PC-3 (cell line): ENCODE data around the gene PSMB7. TPM values are rescaled to one million over a fixed set of nuclear protein-coding genes. Genes with fewer than 3 reads are reported as not detected.

ENCODE experiments used
- ATAC-seq: fragments of 200-7000 bp; cut with Tn5 transposase; 2 replicates; pipeline ENCODE4 v1.9.1; 2020; ENCODE audit warnings: mild to moderate bottlenecking, moderate library complexity
- BruUV-seq: library from RNA; stranded (reverse); fragments of 400-500 nt; replicated peaks from 2 replicates; lab custom pipeline; 2021; lab: Mats Ljungman, UMichigan
- CTCF ChIA-PET: fragments of 300-600 bp; sonication (Branson Sonifier 250); formaldehyde crosslinking; loops from one replicate; lab custom pipeline; 2022; ENCODE audit warnings: antibody characterized with exemption; lab: Charles Lee
- POLR2A ChIA-PET: fragments of 300-600 bp; sonication (Branson Sonifier 250); formaldehyde crosslinking; loops from one replicate; lab custom pipeline; 2022; ENCODE audit warnings: antibody characterized with exemption; ENCODE audit not compliant: unreplicated experiment; lab: Charles Lee
- DNase-seq: peaks from one replicate; pipeline ENCODE4 v3.0.0-alpha.2; 2015
- H2AFZ ChIP-seq: fragments of 300-600 bp; sonication (generic); 2 replicates; pipeline ENCODE4 v1.6.0; 2016; ENCODE audit warnings: antibody characterized with exemption, low read length
- H3F3A ChIP-seq: fragments of 300-600 bp; sonication (generic); one replicate; pipeline ENCODE4 v1.6.0; 2017; ENCODE audit warnings: antibody characterized with exemption, low read length, control low read depth, mild to moderate bottlenecking; ENCODE audit not compliant: unreplicated experiment
- H3K27ac ChIP-seq: fragments of 300-600 bp; sonication (generic); 2 replicates; pipeline ENCODE4 v1.5.1; 2016; ENCODE audit warnings: mild to moderate bottlenecking, low read length
- H3K27me3 ChIP-seq: fragments of 300-600 bp; sonication (generic); 2 replicates; pipeline ENCODE4 v1.6.1; 2016; ENCODE audit warnings: low read length, mixed read lengths
- H3K36me3 ChIP-seq: fragments of 300-600 bp; sonication (generic); 2 replicates; pipeline ENCODE4 v1.6.1; 2016; ENCODE audit warnings: low read depth, mixed run types, low read length, mixed read lengths
- H3K4me1 ChIP-seq: fragments of 300-600 bp; sonication (generic); 2 replicates; pipeline ENCODE4 v1.5.1; 2016; ENCODE audit warnings: low read length; ENCODE audit not compliant: insufficient read depth
- H3K4me2 ChIP-seq: fragments of 300-600 bp; sonication (generic); 2 replicates; pipeline ENCODE4 v1.6.0; 2016; ENCODE audit warnings: low read length
- H3K4me3 ChIP-seq: fragments of 300-600 bp; sonication (generic); 2 replicates; pipeline ENCODE4 v1.5.1; 2016; ENCODE audit warnings: mild to moderate bottlenecking, low read length, mixed read lengths
- H3K79me2 ChIP-seq: fragments of 300-600 bp; sonication (generic); 2 replicates; pipeline ENCODE4 v1.6.1; 2017; ENCODE audit warnings: low read length, mixed read lengths
- H3K9ac ChIP-seq: fragments of 300-600 bp; sonication (generic); 2 replicates; pipeline ENCODE4 v1.6.0; 2016; ENCODE audit warnings: mild to moderate bottlenecking, low read length
- H3K9me2 ChIP-seq: fragments of 300-600 bp; sonication (generic); replicated peaks from 2 replicates; pipeline ENCODE4 v1.6.1; 2016; ENCODE audit warnings: mixed run types, low read length, mixed read lengths
- H3K9me3 ChIP-seq: fragments of 300-600 bp; sonication (generic); 2 replicates; pipeline ENCODE4 v1.6.1; 2016; ENCODE audit warnings: low read length, mixed read lengths
- H4K20me1 ChIP-seq: fragments of 300-600 bp; sonication (generic); 2 replicates; pipeline ENCODE4 v1.6.1; 2016; ENCODE audit warnings: low read length, mixed read lengths
- EZH2 ChIP-seq: fragments of 300-600 bp; sonication (generic); IDR thresholded peaks from one replicate; pipeline ENCODE4 v1.6.1; 2017; ENCODE audit warnings: antibody characterized with exemption, mild to moderate bottlenecking, low read length; ENCODE audit not compliant: unreplicated experiment
- EZH2phosphoT487 ChIP-seq: fragments of 300-600 bp; sonication (generic); IDR thresholded peaks from 2 replicates; pipeline ENCODE4 v1.6.1; 2018; ENCODE audit warnings: mild to moderate bottlenecking, antibody characterized with exemption, low read length, borderline replicate concordance
- intact Hi-C: fragments of 100-400 bp; cut with micrococcal nuclease; formaldehyde crosslinking; loops from 2 replicates; pipeline ENCODE4 v1.9.0; 2023
- total RNA-seq: library from RNA; depleted of rRNA; stranded (reverse); fragments of >200 nt; gene quantifications from 2 replicates; pipeline ENCODE4 v1.2.3, GENCODE V29; 2014
- TF ChIP-seq, protein P1 (sequence below): fragments of 300-600 bp; sonication (generic); conservative IDR thresholded peaks from 2 replicates; pipeline ENCODE4 v1.5.1; 2017; ENCODE audit warnings: antibody characterized with exemption, low read depth, mild to moderate bottlenecking, low read length

Gene PSMB7
- total RNA-seq, 1 experiment from 2014 or later: 372 TPM

DNA sequence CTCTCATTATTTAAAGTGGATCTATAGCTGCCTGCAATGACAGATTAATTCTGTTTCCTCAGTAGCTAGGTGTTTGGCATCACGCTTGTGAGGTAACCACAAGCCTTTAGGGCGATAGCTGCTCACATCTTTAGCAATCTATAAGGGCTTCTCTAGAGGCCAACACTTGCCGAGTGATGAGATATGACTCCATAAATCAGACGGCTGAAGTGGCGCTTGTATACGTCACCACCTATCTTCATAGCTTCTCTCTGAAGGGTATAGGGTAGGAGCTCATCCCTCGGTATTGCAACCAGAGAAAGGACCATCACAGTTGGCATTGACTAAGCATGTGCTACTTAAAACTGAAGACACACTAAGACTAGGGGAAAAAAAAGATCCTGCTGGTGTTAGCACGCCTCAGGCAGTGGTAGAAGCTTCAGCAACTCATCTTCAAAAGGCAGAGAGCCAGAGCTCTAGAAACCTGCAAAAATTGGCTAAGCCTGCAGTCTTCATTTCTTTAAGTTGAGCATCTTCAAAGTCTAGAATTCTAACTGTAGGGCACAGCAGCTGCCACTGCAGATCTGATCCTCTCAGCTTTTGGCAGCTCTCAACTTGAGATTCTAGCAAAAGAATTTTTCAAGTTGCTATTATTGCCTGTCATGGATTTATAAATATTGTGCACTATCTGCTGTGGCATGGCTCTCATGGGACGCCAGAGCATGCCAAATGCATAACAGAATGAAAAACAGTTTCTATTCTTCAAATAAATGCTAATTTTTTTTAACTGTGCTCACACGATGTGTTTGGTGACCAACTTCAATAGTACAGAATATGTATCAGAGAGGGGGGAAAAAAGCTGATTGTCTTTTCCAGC lies 37.5 kb downstream of the PSMB7 start:
- ChIA-PET POLR2A (no interaction called here), CTCF (no interaction called here)
- no peak overlapping the region for H3K4me2 ChIP-seq
- H3K27me3 ChIP-seq: no peaks in the 10 kb centered on the region
- no peak for TF ChIP-seq EZH2phosphoT487
- no peak for TF ChIP-seq EZH2
- TF ChIP-seq, protein P1, sequence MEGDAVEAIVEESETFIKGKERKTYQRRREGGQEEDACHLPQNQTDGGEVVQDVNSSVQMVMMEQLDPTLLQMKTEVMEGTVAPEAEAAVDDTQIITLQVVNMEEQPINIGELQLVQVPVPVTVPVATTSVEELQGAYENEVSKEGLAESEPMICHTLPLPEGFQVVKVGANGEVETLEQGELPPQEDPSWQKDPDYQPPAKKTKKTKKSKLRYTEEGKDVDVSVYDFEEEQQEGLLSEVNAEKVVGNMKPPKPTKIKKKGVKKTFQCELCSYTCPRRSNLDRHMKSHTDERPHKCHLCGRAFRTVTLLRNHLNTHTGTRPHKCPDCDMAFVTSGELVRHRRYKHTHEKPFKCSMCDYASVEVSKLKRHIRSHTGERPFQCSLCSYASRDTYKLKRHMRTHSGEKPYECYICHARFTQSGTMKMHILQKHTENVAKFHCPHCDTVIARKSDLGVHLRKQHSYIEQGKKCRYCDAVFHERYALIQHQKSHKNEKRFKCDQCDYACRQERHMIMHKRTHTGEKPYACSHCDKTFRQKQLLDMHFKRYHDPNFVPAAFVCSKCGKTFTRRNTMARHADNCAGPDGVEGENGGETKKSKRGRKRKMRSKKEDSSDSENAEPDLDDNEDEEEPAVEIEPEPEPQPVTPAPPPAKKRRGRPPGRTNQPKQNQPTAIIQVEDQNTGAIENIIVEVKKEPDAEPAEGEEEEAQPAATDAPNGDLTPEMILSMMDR: no peak
- no peaks in the 10 kb centered on the region for H3F3A ChIP-seq
- peaks cover 90% of the 10 kb centered on the region for H3K79me2 ChIP-seq
- H3K9me3 ChIP-seq: no peaks in the 10 kb centered on the region
- ATAC-seq (no peak), DNase-seq (no peak)
- H3K4me1 ChIP-seq: no peaks in the 10 kb centered on the region
- H2AFZ ChIP-seq: no peak overlapping the region
- no peak overlapping the region for H3K4me3 ChIP-seq
- peaks cover 26% of the 10 kb centered on the region for H3K36me3 ChIP-seq
- no TSS peak for BruUV-seq
- no peaks in the 10 kb centered on the region for H3K9me2 ChIP-seq
- H4K20me1 ChIP-seq: peaks cover 16% of the 10 kb centered on the region; the same call in 1 of the 2 replicates
- H3K27ac ChIP-seq: no peak overlapping the region
- intact Hi-C loops: no loop called here
- no peak overlapping the region for H3K9ac ChIP-seq

DNA sequence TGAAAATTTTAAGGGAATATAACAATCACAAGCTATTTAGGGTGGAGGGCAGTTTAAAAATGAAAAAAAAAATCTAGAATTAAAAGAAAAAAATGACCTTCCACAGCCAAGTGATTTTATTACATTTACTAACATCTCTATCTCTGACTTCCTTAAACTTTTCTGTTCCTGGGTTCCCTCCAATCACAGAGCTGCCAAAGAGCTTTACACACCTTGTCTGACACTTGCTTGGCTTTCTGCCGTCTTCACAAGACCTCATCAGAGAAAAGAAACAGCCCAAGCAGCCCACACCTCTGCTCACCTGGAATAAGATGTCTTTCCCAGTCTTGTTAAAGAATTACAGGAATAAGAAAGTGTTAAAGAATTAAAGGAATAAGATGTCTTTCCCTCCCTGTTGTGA lies 38.9 kb downstream of the PSMB7 start:
- H4K20me1 ChIP-seq: peaks cover 29% of the 10 kb centered on the region; the same call in 1 of the 2 replicates
- no peak overlapping the region for H3K4me3 ChIP-seq
- no peaks in the 10 kb centered on the region for H3F3A ChIP-seq
- POLR2A ChIA-PET: no interaction called here
- no peak for ATAC-seq
- no peaks in the 10 kb centered on the region for H3K9me2 ChIP-seq
- H3K9ac ChIP-seq: no peak overlapping the region
- no peak for TF ChIP-seq EZH2phosphoT487
- TF ChIP-seq EZH2: no peak
- TF ChIP-seq, protein P1: no peak
- BruUV-seq: no TSS peak
- H3K9me3 ChIP-seq: no peaks in the 10 kb centered on the region
- CTCF ChIA-PET: no interaction called here
- intact Hi-C loops: no loop called here
- DNase-seq: no peak
- no peak overlapping the region for H3K4me2 ChIP-seq
- H3K27me3 ChIP-seq: no peaks in the 10 kb centered on the region
- H3K79me2 ChIP-seq: peaks cover 96% of the 10 kb centered on the region
- H2AFZ ChIP-seq: no peak overlapping the region
- H3K36me3 ChIP-seq: peaks cover 23% of the 10 kb centered on the region
- no peaks in the 10 kb centered on the region for H3K4me1 ChIP-seq
- H3K27ac ChIP-seq: no peak overlapping the region

DNA sequence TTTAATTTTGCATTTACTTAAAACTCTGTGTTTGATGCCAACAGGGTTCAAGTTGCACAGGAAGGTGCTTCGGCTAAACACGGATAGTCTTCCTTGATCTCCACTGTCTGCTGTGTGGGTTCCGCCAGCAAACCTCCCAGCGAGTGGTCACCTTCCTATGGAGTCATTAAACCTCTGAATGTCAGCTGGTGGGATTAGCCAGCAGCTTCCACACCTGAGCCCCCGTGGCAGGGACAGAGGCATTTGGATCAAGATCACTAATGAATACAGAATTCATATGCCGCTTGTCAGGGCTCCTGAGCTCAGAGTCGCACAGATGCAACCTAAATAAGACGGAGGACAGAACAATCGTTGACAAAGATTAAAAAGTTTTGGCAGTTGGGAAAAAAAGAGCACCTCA lies 39.5 kb downstream of the PSMB7 start:
- no peak overlapping the region for H3K4me3 ChIP-seq
- peaks cover 97% of the 10 kb centered on the region for H3K79me2 ChIP-seq
- ATAC-seq: no peak
- no peaks in the 10 kb centered on the region for H3K9me2 ChIP-seq
- POLR2A ChIA-PET: no interaction called here
- H3K4me1 ChIP-seq: no peaks in the 10 kb centered on the region
- peaks cover 18% of the 10 kb centered on the region for H3K36me3 ChIP-seq
- no peaks in the 10 kb centered on the region for H3K9me3 ChIP-seq
- no peaks in the 10 kb centered on the region for H3K27me3 ChIP-seq
- no peak overlapping the region for H3K4me2 ChIP-seq
- CTCF ChIA-PET: no interaction called here
- intact Hi-C loops: no loop called here
- no TSS peak for BruUV-seq
- TF ChIP-seq, protein P1: no peak
- TF ChIP-seq EZH2phosphoT487 (no peak), EZH2 (no peak)
- no peak overlapping the region for H3K27ac ChIP-seq
- H3K9ac ChIP-seq: no peak overlapping the region
- no peak overlapping the region for H2AFZ ChIP-seq
- no peaks in the 10 kb centered on the region for H3F3A ChIP-seq
- no peak for DNase-seq
- H4K20me1 ChIP-seq: peaks cover 31% of the 10 kb centered on the region; the same call in 1 of the 2 replicates
